ENCODE results near the gene LPCAT1. TPM values are rescaled to one million over a fixed set of nuclear protein-coding genes. Genes with fewer than 3 reads are reported as not detected.

Gene LPCAT1
- total and polyA plus RNA-seq, 2 donors (not counting 3 experiments of a cell fraction or from before 2014, with no cell fraction given) = 28.9 to 57.2 TPM

DNA sequence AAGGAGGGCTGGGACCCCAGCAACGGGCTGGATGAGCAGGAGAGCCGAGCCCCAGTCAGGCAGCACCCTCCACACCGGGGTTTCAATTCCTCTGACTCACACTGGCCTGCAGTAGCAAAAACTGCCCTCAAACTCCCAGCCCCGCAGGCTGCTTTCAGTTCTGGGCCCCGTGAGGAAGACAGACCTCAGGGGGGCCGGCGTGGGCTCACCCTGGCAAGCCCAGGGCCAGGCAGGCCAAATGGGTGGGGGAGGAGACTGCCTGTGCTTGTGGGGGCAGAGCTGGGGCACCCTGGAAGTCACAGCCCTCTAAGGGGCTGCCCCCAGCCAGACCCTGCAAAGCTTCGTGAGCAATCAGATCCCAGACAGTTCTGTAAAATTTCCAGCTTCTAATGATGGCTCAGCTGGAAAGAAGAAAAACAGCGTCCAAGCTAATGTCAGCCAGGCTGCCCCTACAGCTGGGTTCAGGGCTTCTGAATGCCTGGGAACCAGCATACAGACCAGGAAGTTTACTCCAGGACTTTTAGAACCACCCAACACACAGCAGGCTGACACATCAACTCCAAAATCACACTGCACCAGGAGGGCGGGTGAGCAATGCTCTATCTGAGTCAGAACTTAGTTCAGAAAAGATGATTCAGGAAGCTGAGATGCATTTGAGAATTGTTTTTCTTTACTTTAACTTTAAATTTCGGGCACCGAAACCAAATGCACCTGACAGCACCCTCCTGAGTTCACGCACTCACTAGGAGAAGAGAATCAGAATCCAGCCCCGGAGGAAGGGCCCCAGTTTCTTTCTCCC, 34.7 kb downstream of the LPCAT1 start:
- Histone ChIP-seq H3K79me2 (ENCODE audit: control insufficient read depth, insufficient read depth, low read length) (no peaks in the 10 kb centered on the region), H3K4me1 (ENCODE audit: control insufficient read depth, extremely low read depth, insufficient read depth, low read length) (no peaks in the 10 kb centered on the region), H3K9me1 (replicated peaks; ENCODE audit: control insufficient read depth, extremely low read depth, insufficient read depth, low read length) (no peaks in the 10 kb centered on the region), H3K27ac (ENCODE audit: insufficient read depth, low read depth, low read length) (no peak overlapping the region), H2AFZ (ENCODE audit: low read depth, low read length) (no peak overlapping the region), H3K4me2 (ENCODE audit: insufficient read depth, low read length) (no peak overlapping the region), H3K27me3 (ENCODE audit: control insufficient read depth in 2 of 2, insufficient read depth in 2 of 2, low read length in 2 of 2) (no peaks in the 10 kb centered on the region), H3K9ac (replicated peaks; ENCODE audit: extremely low read depth, insufficient read depth, low read length) (no peak overlapping the region), H4K20me1 (replicated peaks; ENCODE audit: control insufficient read depth, extremely low read depth, insufficient read depth, low read length) (no peaks in the 10 kb centered on the region), H3K36me3 (ENCODE audit: control insufficient read depth in 2 of 2, extremely low read depth in 1 of 2, insufficient read depth in 2 of 2, low read length in 2 of 2) (peaks cover 9 to 41% of the 10 kb centered on the region in 2 experiments), H3K9me3 (replicated peaks; ENCODE audit: control insufficient read depth, insufficient read depth, low read length) (no peaks in the 10 kb centered on the region), H3K4me3 (replicated peaks in 1 of 3; ENCODE audit: insufficient read depth in 1 of 3, low read depth in 1 of 3, low read length in 3 of 3) (no peak overlapping the region)
- POLR2A ChIA-PET = no interaction called here
- CTCF ChIA-PET = no interaction called here
- BruUV-seq (replicated peaks) = no TSS peak
- no peak for DNase-seq (ENCODE audit: low read depth, low spot score)
- no peak for FAIRE-seq
- TF ChIP-seq EZH2 (IDR thresholded peaks at IDR 0.05; ENCODE audit: borderline replicate concordance, low read depth, low read length, severe bottlenecking) = no peak
- TF ChIP-seq, protein P1, sequence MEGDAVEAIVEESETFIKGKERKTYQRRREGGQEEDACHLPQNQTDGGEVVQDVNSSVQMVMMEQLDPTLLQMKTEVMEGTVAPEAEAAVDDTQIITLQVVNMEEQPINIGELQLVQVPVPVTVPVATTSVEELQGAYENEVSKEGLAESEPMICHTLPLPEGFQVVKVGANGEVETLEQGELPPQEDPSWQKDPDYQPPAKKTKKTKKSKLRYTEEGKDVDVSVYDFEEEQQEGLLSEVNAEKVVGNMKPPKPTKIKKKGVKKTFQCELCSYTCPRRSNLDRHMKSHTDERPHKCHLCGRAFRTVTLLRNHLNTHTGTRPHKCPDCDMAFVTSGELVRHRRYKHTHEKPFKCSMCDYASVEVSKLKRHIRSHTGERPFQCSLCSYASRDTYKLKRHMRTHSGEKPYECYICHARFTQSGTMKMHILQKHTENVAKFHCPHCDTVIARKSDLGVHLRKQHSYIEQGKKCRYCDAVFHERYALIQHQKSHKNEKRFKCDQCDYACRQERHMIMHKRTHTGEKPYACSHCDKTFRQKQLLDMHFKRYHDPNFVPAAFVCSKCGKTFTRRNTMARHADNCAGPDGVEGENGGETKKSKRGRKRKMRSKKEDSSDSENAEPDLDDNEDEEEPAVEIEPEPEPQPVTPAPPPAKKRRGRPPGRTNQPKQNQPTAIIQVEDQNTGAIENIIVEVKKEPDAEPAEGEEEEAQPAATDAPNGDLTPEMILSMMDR (IDR thresholded peaks at IDR 0.05; ENCODE audit: extremely low read depth in 1 of 2, insufficient read depth in 1 of 2, low read depth in 1 of 2, low read length in 2 of 2) = no peak
- TF ChIP-seq, protein P2, sequence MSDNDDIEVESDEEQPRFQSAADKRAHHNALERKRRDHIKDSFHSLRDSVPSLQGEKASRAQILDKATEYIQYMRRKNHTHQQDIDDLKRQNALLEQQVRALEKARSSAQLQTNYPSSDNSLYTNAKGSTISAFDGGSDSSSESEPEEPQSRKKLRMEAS (IDR thresholded peaks at IDR 0.05; ENCODE audit: insufficient read depth, insufficient read length) = no peak
- no peak for TF ChIP-seq GATA2 (IDR thresholded peaks at IDR 0.05; ENCODE audit: insufficient read depth, insufficient read length, low read depth, low read length)
- no peak for TF ChIP-seq FOS (IDR thresholded peaks at IDR 0.05; ENCODE audit: borderline replicate concordance, insufficient read depth, low read length)
- TF ChIP-seq POLR2A (IDR thresholded peaks at IDR 0.05; ENCODE audit: low read depth, low read length) = no peak
- intact Hi-C loops (cut with micrococcal nuclease) = no loop called here
- dilution Hi-C loops (cut with MboI; ENCODE audit: extremely low pct_ligation_motif_present, low sequenced_read_pairs) = no loop called here
